Omental fat pad (tissue), 4 donors: Measurements from ENCODE around the gene VSIG8. TPM values are rescaled to one million over a fixed set of nuclear protein-coding genes. Genes with fewer than 3 reads are reported as not detected.

Experiments
- ATAC-seq: fragments of 150-250 bp; one replicate; pipeline ENCODE4 v1.9.1; 2016; ENCODE audit warnings: mild to moderate bottlenecking, moderate library complexity; ENCODE audit not compliant: low FRiP score
- DNase-seq: peaks from one replicate; pipeline ENCODE4 v3.0.0-alpha.2; 2019; ENCODE audit warnings: low spot score
- total RNA-seq, 4 donors: library from RNA; depleted of rRNA; stranded (reverse); fragments of >200 nt; gene quantifications; one replicate each; pipeline ENCODE4 v1.1.0, GENCODE V29; 2016
- TF ChIP-seq, protein P1 (sequence below), 3 donors: fragments of 450-650 bp; IDR thresholded peaks; one replicate each; pipeline ENCODE4 v1.5.1; 2016 to 2017; ENCODE audit warnings: antibody characterized with exemption in 3 of 3, mild to moderate bottlenecking in 3 of 3, moderate library complexity in 2 of 3

The VSIG8 gene
- total RNA-seq, 4 donors from 2014 or later: not detected

- TF ChIP-seq, protein P1, sequence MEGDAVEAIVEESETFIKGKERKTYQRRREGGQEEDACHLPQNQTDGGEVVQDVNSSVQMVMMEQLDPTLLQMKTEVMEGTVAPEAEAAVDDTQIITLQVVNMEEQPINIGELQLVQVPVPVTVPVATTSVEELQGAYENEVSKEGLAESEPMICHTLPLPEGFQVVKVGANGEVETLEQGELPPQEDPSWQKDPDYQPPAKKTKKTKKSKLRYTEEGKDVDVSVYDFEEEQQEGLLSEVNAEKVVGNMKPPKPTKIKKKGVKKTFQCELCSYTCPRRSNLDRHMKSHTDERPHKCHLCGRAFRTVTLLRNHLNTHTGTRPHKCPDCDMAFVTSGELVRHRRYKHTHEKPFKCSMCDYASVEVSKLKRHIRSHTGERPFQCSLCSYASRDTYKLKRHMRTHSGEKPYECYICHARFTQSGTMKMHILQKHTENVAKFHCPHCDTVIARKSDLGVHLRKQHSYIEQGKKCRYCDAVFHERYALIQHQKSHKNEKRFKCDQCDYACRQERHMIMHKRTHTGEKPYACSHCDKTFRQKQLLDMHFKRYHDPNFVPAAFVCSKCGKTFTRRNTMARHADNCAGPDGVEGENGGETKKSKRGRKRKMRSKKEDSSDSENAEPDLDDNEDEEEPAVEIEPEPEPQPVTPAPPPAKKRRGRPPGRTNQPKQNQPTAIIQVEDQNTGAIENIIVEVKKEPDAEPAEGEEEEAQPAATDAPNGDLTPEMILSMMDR (IDR thresholded peaks at IDR 0.05): no peak
- DNase-seq (no peak), ATAC-seq (no peak)
Measured at GRCh38 chr1:159839116-159839849, 23.2 kb downstream of the VSIG8 start.

- no peak for DNase-seq
Measured at GRCh38 chr1:159838715-159839114, 23.7 kb downstream of the VSIG8 start.

GRCh38 chr1:159835862-159836525 lies 26.5 kb downstream of the VSIG8 start:
- TF ChIP-seq, protein P1 (IDR thresholded peaks at IDR 0.05): no peak
- ATAC-seq (no peak), DNase-seq (no peak)

More at GRCh38 chr1:159838715-159839114, 23.7 kb downstream of the VSIG8 start:
- TF ChIP-seq, protein P1 (IDR thresholded peaks at IDR 0.05): no peak
- no peak for ATAC-seq

DNA sequence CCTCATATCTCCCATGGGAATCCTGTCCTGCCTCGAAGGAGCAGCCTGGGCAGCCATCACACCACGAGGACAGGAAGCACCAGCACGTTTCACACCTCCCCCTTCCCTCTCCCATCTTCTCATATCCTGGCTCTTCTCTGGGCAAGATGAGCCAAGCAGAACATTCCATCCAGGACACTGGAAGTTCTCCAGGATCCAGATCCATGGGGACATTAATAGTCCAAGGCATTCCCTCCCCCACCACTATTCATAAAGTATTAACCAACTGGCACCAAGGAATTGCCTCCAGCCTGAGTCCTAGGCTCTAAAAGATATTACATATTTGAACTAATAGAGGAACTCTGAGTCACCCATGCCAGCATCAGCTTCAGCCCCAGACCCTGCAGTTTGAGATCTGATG lies 27.1 kb downstream of the VSIG8 start:
- no peak for ATAC-seq
- DNase-seq: no peak
- TF ChIP-seq, protein P1 (IDR thresholded peaks at IDR 0.05): no peak

GRCh38 chr1:159832309-159832708 lies 30.1 kb downstream of the VSIG8 start:
- ATAC-seq (no peak), DNase-seq (no peak)
- TF ChIP-seq, protein P1 (IDR thresholded peaks at IDR 0.05): no peak

- DNase-seq (no peak), ATAC-seq (no peak)
- TF ChIP-seq, protein P1 (IDR thresholded peaks at IDR 0.05): no peak
Measured at GRCh38 chr1:159831412-159832141, 30.9 kb downstream of the VSIG8 start.
